Mucosa of descending colon (tissue), 3 donors: ENCODE measurements around the gene PRMT5. TPM values are rescaled to one million over a fixed set of nuclear protein-coding genes. Genes with fewer than 3 reads are reported as not detected.

Source experiments
- ATAC-seq: fragments of 200-7000 bp; cut with Tn5 transposase; one replicate; pipeline ENCODE4 v1.9.1; 2020; ENCODE audit warnings: mild to moderate bottlenecking, moderate library complexity
- DNase-seq, 3 donors: peaks; one replicate each; pipeline ENCODE4 v3.0.0-alpha.2; 2020
- H3K36me3 ChIP-seq: fragments of 200-600 bp; one replicate; pipeline ENCODE4 v1.8.0; 2021; ENCODE audit warnings: low read depth, mild to moderate bottlenecking
- H3K4me1 ChIP-seq: fragments of 200-600 bp; one replicate; pipeline ENCODE4 v1.8.0; 2021; ENCODE audit warnings: low read depth, mild to moderate bottlenecking
- H3K4me3 ChIP-seq: fragments of 200-600 bp; one replicate; pipeline ENCODE4 v1.8.0; 2021; ENCODE audit warnings: mild to moderate bottlenecking
- H3K9me3 ChIP-seq: fragments of 200-600 bp; one replicate; pipeline ENCODE4 v1.8.0; 2021; ENCODE audit warnings: mild to moderate bottlenecking
- intact Hi-C, 2 donors: fragments of 100-400 bp; cut with DNase I in 1 of 2; cut with micrococcal nuclease in 1 of 2; formaldehyde crosslinking; loops; one replicate each; pipeline versions ENCODE4 v1.11.0 to v1.11.1; 2022; cut with DNase I, micrococcal nuclease
- total RNA-seq, 3 donors: library from RNA; stranded (reverse); fragmentation: NEBNext Ultra II Directional in 2 of 3; extraction: Animal tissue kit (Norgen Biotek cat#: 25700) in 2 of 3; gene quantifications; one replicate each; pipeline versions ENCODE4 v1.2.1 to v1.2.4, GENCODE V29; 2021 to 2023
- TF ChIP-seq, protein P1 (sequence below): fragments of 200-600 bp; IDR thresholded peaks from one replicate; pipeline ENCODE4 v1.8.0; 2022; ENCODE audit warnings: antibody characterized with exemption, mild to moderate bottlenecking
- donor health status: DM: no; HTN: no; CAD: no; lungs with moderate emphysema.
- donor health status: DM: no; HTN: no; CAD: no.
- donor health status: DM: no; HTN: yes; CAD: no.

The PRMT5 gene
- total RNA-seq, 3 donors from 2014 or later: 47.7 to 55.1 (median 50.2) TPM

DNA sequence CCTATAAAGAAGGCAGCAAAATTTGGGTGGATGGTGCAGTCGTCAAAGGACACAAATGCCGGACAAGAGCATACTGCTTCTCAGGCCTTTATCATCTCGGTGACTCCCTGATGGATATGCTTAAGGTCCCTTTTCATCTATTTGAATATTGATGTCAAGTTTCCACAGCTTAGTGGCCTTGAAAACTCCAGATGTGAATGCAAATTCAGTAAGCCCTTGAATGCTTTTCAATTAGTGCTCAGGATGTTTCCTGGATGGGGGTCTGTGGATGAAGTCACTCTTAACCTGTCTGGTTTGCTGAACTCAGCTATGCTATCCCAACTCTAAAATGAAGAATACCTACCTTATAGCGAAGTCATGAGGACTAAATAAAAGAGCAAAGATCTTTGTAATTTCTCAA, 35.5 kb downstream of the PRMT5 start:
- Histone ChIP-seq H3K4me1 (no peaks in the 10 kb centered on the region), H3K36me3 (no peaks in the 10 kb centered on the region), H3K9me3 (no peaks in the 10 kb centered on the region), H3K4me3 (no peak overlapping the region)
- ATAC-seq (no peak), DNase-seq (no peak)
- intact Hi-C loops: no loop called here
- TF ChIP-seq, protein P1, sequence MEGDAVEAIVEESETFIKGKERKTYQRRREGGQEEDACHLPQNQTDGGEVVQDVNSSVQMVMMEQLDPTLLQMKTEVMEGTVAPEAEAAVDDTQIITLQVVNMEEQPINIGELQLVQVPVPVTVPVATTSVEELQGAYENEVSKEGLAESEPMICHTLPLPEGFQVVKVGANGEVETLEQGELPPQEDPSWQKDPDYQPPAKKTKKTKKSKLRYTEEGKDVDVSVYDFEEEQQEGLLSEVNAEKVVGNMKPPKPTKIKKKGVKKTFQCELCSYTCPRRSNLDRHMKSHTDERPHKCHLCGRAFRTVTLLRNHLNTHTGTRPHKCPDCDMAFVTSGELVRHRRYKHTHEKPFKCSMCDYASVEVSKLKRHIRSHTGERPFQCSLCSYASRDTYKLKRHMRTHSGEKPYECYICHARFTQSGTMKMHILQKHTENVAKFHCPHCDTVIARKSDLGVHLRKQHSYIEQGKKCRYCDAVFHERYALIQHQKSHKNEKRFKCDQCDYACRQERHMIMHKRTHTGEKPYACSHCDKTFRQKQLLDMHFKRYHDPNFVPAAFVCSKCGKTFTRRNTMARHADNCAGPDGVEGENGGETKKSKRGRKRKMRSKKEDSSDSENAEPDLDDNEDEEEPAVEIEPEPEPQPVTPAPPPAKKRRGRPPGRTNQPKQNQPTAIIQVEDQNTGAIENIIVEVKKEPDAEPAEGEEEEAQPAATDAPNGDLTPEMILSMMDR: no peak

DNA sequence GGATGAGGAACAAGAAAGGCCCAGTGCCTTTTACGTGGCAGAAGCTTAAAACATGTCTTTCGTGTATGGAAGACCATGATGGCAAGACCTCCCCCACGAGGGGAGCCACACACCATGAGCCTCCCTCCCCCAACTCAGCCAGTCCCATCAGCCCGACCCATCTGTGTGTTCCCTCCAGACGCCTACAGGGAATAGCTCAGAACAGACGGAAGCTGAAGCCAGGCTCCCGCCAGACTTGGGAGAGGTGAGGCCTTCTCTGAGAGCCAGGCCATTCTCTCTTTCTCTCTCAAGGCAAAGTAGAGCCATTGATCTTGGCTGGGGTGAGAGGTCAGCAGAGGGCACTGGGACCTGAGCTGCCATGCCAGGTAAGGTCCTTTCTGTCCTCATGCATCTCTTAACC, 36.7 kb downstream of the PRMT5 start:
- H3K4me1 ChIP-seq: peaks cover 12% of the 10 kb centered on the region
- no peaks in the 10 kb centered on the region for H3K36me3 ChIP-seq
- TF ChIP-seq, protein P1: no peak
- DNase-seq (no peak), ATAC-seq (no peak)
- no peak overlapping the region for H3K4me3 ChIP-seq
- no peaks in the 10 kb centered on the region for H3K9me3 ChIP-seq
- intact Hi-C loops: no loop called here

DNA sequence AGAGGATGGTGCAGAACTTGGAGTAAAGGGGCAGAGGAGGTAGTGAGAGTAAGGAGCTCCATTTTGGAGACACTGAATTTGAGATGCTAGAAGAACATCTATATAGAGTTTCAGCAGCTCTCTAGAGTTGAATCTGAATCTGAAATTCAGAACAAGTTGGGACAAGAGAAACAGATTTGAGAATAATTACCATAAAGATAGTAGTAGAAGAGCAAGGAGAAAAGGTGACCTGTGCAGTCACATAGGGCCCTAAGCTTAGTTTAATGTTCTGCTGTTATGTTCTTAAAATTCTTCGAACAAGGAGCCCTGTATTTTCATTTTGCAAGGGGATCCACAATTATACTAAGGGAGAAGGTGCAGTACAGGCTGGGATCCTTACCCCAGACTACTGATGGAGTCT, 38.8 kb downstream of the PRMT5 start:
- H3K4me1 ChIP-seq: peaks cover 17% of the 10 kb centered on the region
- H3K4me3 ChIP-seq: no peak overlapping the region
- DNase-seq (no peak), ATAC-seq (no peak)
- H3K36me3 ChIP-seq: no peaks in the 10 kb centered on the region
- TF ChIP-seq, protein P1: no peak
- no peaks in the 10 kb centered on the region for H3K9me3 ChIP-seq
- intact Hi-C loops: no loop called here

DNA sequence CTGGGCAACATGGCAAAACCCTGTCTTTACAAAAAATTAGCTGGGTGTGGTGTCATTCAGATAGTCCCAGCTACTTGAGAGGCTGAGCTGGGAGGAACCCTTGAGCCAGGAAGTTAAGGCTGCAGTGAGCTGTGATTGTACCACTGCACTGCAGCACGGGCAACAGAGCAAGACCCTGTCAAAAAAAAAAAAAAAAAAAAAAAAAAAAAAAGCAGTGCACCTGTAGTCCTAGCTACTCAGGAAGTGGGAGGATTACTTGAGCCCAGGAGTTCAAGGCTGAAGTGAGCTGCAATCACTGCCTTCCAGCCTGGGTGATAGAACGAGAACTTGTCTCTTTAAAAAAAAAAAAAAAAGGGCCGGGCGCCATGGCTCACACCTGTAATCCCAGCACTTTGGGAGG, 40.5 kb downstream of the PRMT5 start:
- H3K36me3 ChIP-seq: no peaks in the 10 kb centered on the region
- TF ChIP-seq, protein P1: no peak
- no peak for DNase-seq
- ATAC-seq: no peak
- intact Hi-C loops: no loop called here
- H3K4me3 ChIP-seq: no peak overlapping the region
- no peaks in the 10 kb centered on the region for H3K9me3 ChIP-seq
- H3K4me1 ChIP-seq: peaks cover 17% of the 10 kb centered on the region

DNA sequence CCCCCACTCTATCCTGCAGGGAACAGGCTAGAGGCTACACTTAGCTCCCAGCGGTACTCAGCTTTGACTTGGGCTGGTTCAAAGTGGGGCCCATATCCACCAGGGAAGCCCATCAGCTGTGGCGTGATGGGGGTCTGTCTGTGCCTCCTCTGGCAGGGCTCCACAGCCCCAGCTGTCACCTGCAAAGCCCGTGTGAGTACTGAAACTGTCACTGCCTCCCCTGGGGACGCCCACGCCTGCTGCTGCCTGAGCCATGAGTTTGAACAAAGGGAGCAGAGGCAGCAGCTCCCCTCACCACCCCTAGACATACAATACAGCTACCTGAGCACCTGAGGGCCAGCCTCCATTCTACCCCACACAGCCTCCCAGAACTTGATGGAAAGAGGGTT, 41.2 kb downstream of the PRMT5 start:
- TF ChIP-seq, protein P1: no peak
- H3K9me3 ChIP-seq: no peaks in the 10 kb centered on the region
- H3K4me1 ChIP-seq: peaks cover 17% of the 10 kb centered on the region
- ATAC-seq: no peak
- H3K36me3 ChIP-seq: no peaks in the 10 kb centered on the region
- no peak overlapping the region for H3K4me3 ChIP-seq
- intact Hi-C loops: no loop called here
- peak in 2 of 3 donors; percentile 47 to 74 for DNase-seq
